HCT116 (cell line): ENCODE results near the gene TRAF5. TPM values are rescaled to one million over a fixed set of nuclear protein-coding genes. Genes with fewer than 3 reads are reported as not detected.
"Not testable (repeated sequence)": the region's sequence is repeated elsewhere in the genome, so short reads cannot be mapped to it uniquely, and the experiment has no call there.

Experiments
- ATAC-seq: fragments of 200-7000 bp; cut with Tn5 transposase; 2 replicates; pipeline ENCODE4 v1.9.1; 2020; ENCODE audit warnings: mild to moderate bottlenecking, moderate library complexity
- BruUV-seq: library from RNA; stranded (reverse); fragments of 400-500 nt; replicated peaks from 2 replicates; lab custom pipeline; 2021; lab: Mats Ljungman, UMichigan
- CTCF ChIA-PET: fragments of 300-600 bp; sonication (Branson Sonifier 250); formaldehyde crosslinking; loops from one replicate; lab custom pipeline; 2021; ENCODE audit warnings: antibody characterized with exemption; lab: Charles Lee
- POLR2A ChIA-PET: fragments of 300-600, 350-600 bp; sonication (Branson Sonifier 250); formaldehyde crosslinking; loops from one replicate; lab custom pipeline; 2021; ENCODE audit warnings: antibody characterized with exemption; lab: Charles Lee
- RAD21 ChIA-PET, 2 experiments: fragments of 300-600 bp; sonication (Branson Sonifier 250); formaldehyde crosslinking; loops; one replicate each; lab custom pipeline; 2023; ENCODE audit warnings: low total read pairs in 2 of 2; ENCODE audit not compliant: uncharacterized antibody in 2 of 2, unreplicated experiment in 2 of 2, low non-redundant PET in 1 of 2; lab: Charles Lee
- DNase-seq: peaks from one replicate; pipeline ENCODE4 v3.0.0-alpha.2; 2010; ENCODE audit warnings: low read depth, low spot score
- H2AFZ ChIP-seq: fragments of 200-600 bp; shearing (Covaris generic), sonication (generic); 2 replicates; pipeline ENCODE4 v1.6.1; 2017; ENCODE audit warnings: low read depth, mixed run types, mixed read lengths, antibody characterized with exemption, low read length; ENCODE audit not compliant: poor library complexity, severe bottlenecking
- H3K27ac ChIP-seq: 2 replicates; pipeline ENCODE4 v1.5.1; 2012; ENCODE audit warnings: low read depth, low read length
- H3K27me3 ChIP-seq: fragments of 200-600 bp; sonication (generic); 2 replicates; pipeline ENCODE4 v1.6.1; 2016; ENCODE audit warnings: mixed run types, low read length, mixed read lengths; ENCODE audit not compliant: insufficient read depth
- H3K36me3 ChIP-seq, 2 experiments: fragments of 200-500 bp in 1 of 2; fragments of 200-600 bp in 1 of 2; sonication (Bioruptor generic) in 1 of 2; sonication (generic) in 1 of 2; 2 replicates each; pipeline versions ENCODE4 v1.5.1 to v1.6.1; 2014 to 2016; ENCODE audit warnings: low read length in 2 of 2, inconsistent platforms in 1 of 2, mixed read lengths in 1 of 2, mixed run types in 1 of 2; ENCODE audit not compliant: insufficient read depth in 2 of 2, control insufficient read depth in 1 of 2
- H3K4me1 ChIP-seq, 2 experiments: fragments of 200-600 bp in 1 of 2; sonication (generic) in 1 of 2; 2 replicates each; pipeline versions ENCODE4 v1.5.1 to v1.6.1; 2012 to 2017; ENCODE audit warnings: low read length in 2 of 2, inconsistent platforms in 1 of 2, mild to moderate bottlenecking in 1 of 2, mixed read lengths in 1 of 2, mixed run types in 1 of 2, moderate library complexity in 1 of 2; ENCODE audit not compliant: insufficient read depth in 2 of 2, control insufficient read depth in 1 of 2
- H3K4me2 ChIP-seq: fragments of 200-600 bp; sonication (generic); 2 replicates; pipeline ENCODE4 v1.6.1; 2017; ENCODE audit warnings: mixed run types, low read length, mixed read lengths
- H3K4me3 ChIP-seq, 2 experiments: fragments of 200-600 bp in 1 of 2; sonication (generic) in 1 of 2; replicated peaks in 1 of 2; 2 replicates each; pipeline ENCODE4 v1.5.1; 2011 to 2016; ENCODE audit warnings: low read length in 2 of 2, control low read depth in 1 of 2, low read depth in 1 of 2, mild to moderate bottlenecking in 1 of 2, mixed read lengths in 1 of 2, mixed run types in 1 of 2
- H3K79me2 ChIP-seq: fragments of 200-600 bp; sonication (generic); 2 replicates; pipeline ENCODE4 v1.6.1; 2017; ENCODE audit warnings: mild to moderate bottlenecking, mixed run types, low read length, moderate library complexity, mixed read lengths; ENCODE audit not compliant: insufficient read depth
- H3K9ac ChIP-seq: fragments of 200-600 bp; sonication (generic); 2 replicates; pipeline ENCODE4 v1.6.1; 2016; ENCODE audit warnings: low read length, mixed read lengths
- H3K9me2 ChIP-seq: fragments of 200-600 bp; sonication (generic), shearing (Covaris generic); 2 replicates; pipeline ENCODE4 v1.6.1; 2017; ENCODE audit warnings: mixed run types, mild to moderate bottlenecking, moderate library complexity; ENCODE audit not compliant: insufficient read depth
- H3K9me3 ChIP-seq, 2 experiments: fragments of 200-500 bp in 1 of 2; fragments of 200-600 bp in 1 of 2; sonication (Bioruptor generic) in 1 of 2; sonication (generic) in 1 of 2; 2 replicates each; pipeline ENCODE4 v1.6.1; 2014 to 2017; ENCODE audit warnings: low read length in 2 of 2, mixed read lengths in 2 of 2, inconsistent platforms in 1 of 2, low read depth in 1 of 2, mild to moderate bottlenecking in 1 of 2, mixed run types in 1 of 2, moderate library complexity in 1 of 2; ENCODE audit not compliant: control insufficient read depth in 1 of 2, insufficient read depth in 1 of 2
- H4K20me1 ChIP-seq: fragments of 200-600 bp; sonication (generic), shearing (Covaris generic); 2 replicates; pipeline ENCODE4 v1.6.1; 2017; ENCODE audit warnings: mixed run types, mild to moderate bottlenecking, moderate library complexity; ENCODE audit not compliant: insufficient read depth
- REST ChIP-seq: IDR thresholded peaks from 2 replicates; pipeline ENCODE4 v1.6.1; 2012; ENCODE audit warnings: low read depth
- intact Hi-C: fragments of 100-400 bp; cut with micrococcal nuclease; formaldehyde crosslinking; loops from 2 replicates; pipeline ENCODE4 v1.10.0; 2022
- total RNA-seq: library from RNA; stranded (reverse); gene quantifications from one replicate; pipeline ENCODE4 v1.2.1, GENCODE V29; 2021; ENCODE audit not compliant: unreplicated experiment

The TRAF5 gene
- total RNA-seq, 1 experiment from 2014 or later, result 6.5 TPM

- TF ChIP-seq REST, result no peak
These were observed 5.7 kb upstream of the TRAF5 start (continued) for GRCh38 chr1:211320980-211321379.

- H4K20me1 ChIP-seq, H3K4me3 ChIP-seq, H3K9me2 ChIP-seq, H3K9ac ChIP-seq, H3K79me2 ChIP-seq, BruUV-seq, H3K36me3 ChIP-seq, H3K27ac ChIP-seq, H3K9me3 ChIP-seq, H3K27me3 ChIP-seq, RAD21 ChIA-PET, H3K4me2 ChIP-seq, H2AFZ ChIP-seq, ATAC-seq, DNase-seq: not testable (repeated sequence)
- POLR2A ChIA-PET, result interaction anchor here (1.0 kb wide), 1 partner anchor 948 kb away, joined by 3 read pairs; no protein-coding TSS in a partner anchor
- peaks cover 0 to 18% of the 10 kb centered on the region in 2 experiments; a peak in 3 of 4 replicates for H3K4me1 ChIP-seq
- intact Hi-C loops, result loop anchor here (5.0 kb wide), 1 partner anchor 61 kb away; no protein-coding TSS in a partner anchor
- CTCF ChIA-PET, result interaction anchor here (1.3 kb wide), 1 partner anchor 65 kb away, joined by 4 read pairs; no protein-coding TSS in a partner anchor
These were observed 5.0 kb upstream of the TRAF5 start for GRCh38 chr1:211321646-211322045.
